Measurements from ENCODE around the gene TMEM88.

Gene TMEM88

GRCh38 chr17:7844292-7845154 lies 10.3 kb upstream of the TMEM88 start:
- peak; percentile 94 for DNase-seq

GRCh38 chr17:7845359-7846062 lies 9.4 kb upstream of the TMEM88 start:
- DNase-seq = no peak

GRCh38 chr17:7846063-7846735 lies 8.7 kb upstream of the TMEM88 start:
- DNase-seq = no peak

GRCh38 chr17:7846765-7847661 lies 7.9 kb upstream of the TMEM88 start:
- no peak for DNase-seq

- DNase-seq = no peak
These were observed 6.7 kb upstream of the TMEM88 start for GRCh38 chr17:7848131-7848579.

GRCh38 chr17:7848739-7849129 lies 6.1 kb upstream of the TMEM88 start:
- DNase-seq = no peak

GRCh38 chr17:7849130-7849750 lies 5.6 kb upstream of the TMEM88 start:
- DNase-seq = no peak

GRCh38 chr17:7849751-7850504 lies 4.9 kb upstream of the TMEM88 start:
- DNase-seq = no peak

GRCh38 chr17:7850701-7851437 lies 4.0 kb upstream of the TMEM88 start:
- no peak for DNase-seq

GRCh38 chr17:7851438-7852261 lies 3.2 kb upstream of the TMEM88 start:
- DNase-seq = peak; percentile 68 to 87

- no peak for DNase-seq
These were observed 2.6 kb upstream of the TMEM88 start for GRCh38 chr17:7852262-7852670.

GRCh38 chr17:7852919-7853690 lies 1.8 kb upstream of the TMEM88 start:
- no peak for DNase-seq

- no peak for DNase-seq
These were observed 1.2 kb upstream of the TMEM88 start for GRCh38 chr17:7853691-7854038.

- DNase-seq = no peak
These were observed 638 bp upstream of the TMEM88 start for GRCh38 chr17:7854078-7854777.

GRCh38 chr17:7855660-7856010 lies 769 bp downstream of the TMEM88 start:
- DNase-seq = no peak

- DNase-seq = peak in 1 of 2 donors; percentile 25
These were observed 1.3 kb downstream of the TMEM88 start for GRCh38 chr17:7856011-7856810.

Measured in inflammatory macrophage treated with lipopolysaccharide for 1 hour (primary cell).